ENCODE results near the gene ENTPD2.

ENTPD2 gene

GRCh38 chr9:137050570-137050969, 3.3 kb downstream of the ENTPD2 start:
- H3K9me3 Mint-ChIP-seq = no peaks in the 10 kb centered on the region
- TF ChIP-seq CTCF (IDR thresholded peaks at IDR 0.05) = no peak
- peaks cover 92% of the 10 kb centered on the region for H3K27me3 Mint-ChIP-seq (ENCODE audit: low read depth, poor library complexity)
- H3K27ac Mint-ChIP-seq = no peak overlapping the region
- H3K4me1 Mint-ChIP-seq = no peaks in the 10 kb centered on the region
- no peak overlapping the region for H3K4me3 Mint-ChIP-seq
- DNase-seq = no peak
- H3K36me3 Mint-ChIP-seq (ENCODE audit: low read depth) = no peaks in the 10 kb centered on the region

GRCh38 chr9:137049544-137050449, 4.1 kb downstream of the ENTPD2 start:
- DNase-seq = peak; percentile 78
- H3K4me3 Mint-ChIP-seq = no peak overlapping the region
- H3K9me3 Mint-ChIP-seq = no peaks in the 10 kb centered on the region
- H3K4me1 Mint-ChIP-seq = no peaks in the 10 kb centered on the region
- H3K27ac Mint-ChIP-seq = no peak overlapping the region
- TF ChIP-seq CTCF (IDR thresholded peaks at IDR 0.05) = peak; percentile 54
- H3K27me3 Mint-ChIP-seq (ENCODE audit: low read depth, poor library complexity) = peaks cover 92% of the 10 kb centered on the region
- H3K36me3 Mint-ChIP-seq (ENCODE audit: low read depth) = no peaks in the 10 kb centered on the region

GRCh38 chr9:137048655-137049543, 5.0 kb downstream of the ENTPD2 start:
- Mint-ChIP-seq H3K36me3 (ENCODE audit: low read depth) (no peaks in the 10 kb centered on the region), H3K4me3 (no peak overlapping the region), H3K27ac (no peak overlapping the region), H3K27me3 (ENCODE audit: low read depth, poor library complexity) (peaks cover 93% of the 10 kb centered on the region), H3K9me3 (no peaks in the 10 kb centered on the region), H3K4me1 (no peaks in the 10 kb centered on the region)
- no peak for DNase-seq
- TF ChIP-seq CTCF (IDR thresholded peaks at IDR 0.05) = no peak

- peak; percentile 94 for DNase-seq
- H3K27me3 Mint-ChIP-seq (ENCODE audit: low read depth, poor library complexity) = peaks cover 82% of the 10 kb centered on the region
- no peaks in the 10 kb centered on the region for H3K9me3 Mint-ChIP-seq
- peak; percentile 87 for TF ChIP-seq CTCF (IDR thresholded peaks at IDR 0.05)
- H3K36me3 Mint-ChIP-seq (ENCODE audit: low read depth) = no peaks in the 10 kb centered on the region
- no peaks in the 10 kb centered on the region for H3K4me1 Mint-ChIP-seq
- peak within 1 kb of the TSS; percentile 68 for H3K4me3 Mint-ChIP-seq
- H3K27ac Mint-ChIP-seq = no peak within 1 kb of the TSS
These were observed 7.6 kb downstream of the ENTPD2 start, which contains the start of gene NPDC1 for GRCh38 chr9:137046088-137046787. NPDC1 (minus strand) TSS chr9:137046177; CDS start chr9:137045989, 188 bp downstream.

GRCh38 chr9:137045294-137046087, 8.4 kb downstream of the ENTPD2 start:
- peak overlapping the region; percentile 68 for H3K4me3 Mint-ChIP-seq
- no peak for TF ChIP-seq CTCF (IDR thresholded peaks at IDR 0.05)
- H3K36me3 Mint-ChIP-seq (ENCODE audit: low read depth) = no peaks in the 10 kb centered on the region
- H3K27ac Mint-ChIP-seq = no peak overlapping the region
- H3K9me3 Mint-ChIP-seq = no peaks in the 10 kb centered on the region
- peak; percentile 61 for DNase-seq
- peaks cover 74% of the 10 kb centered on the region for H3K27me3 Mint-ChIP-seq (ENCODE audit: low read depth, poor library complexity)
- no peaks in the 10 kb centered on the region for H3K4me1 Mint-ChIP-seq
